Parathyroid adenoma (tissue), 2 donors: ENCODE data around the gene ENDOV.

Source experiments
- H2AFZ ChIP-seq: fragments of 300-600 bp; sonication (generic); one replicate; pipeline ENCODE4 v1.7.0; 2017; ENCODE audit warnings: antibody characterized with exemption, mild to moderate bottlenecking
- H3K27ac ChIP-seq: fragments of 300-600 bp; sonication (generic); one replicate; pipeline ENCODE4 v1.7.0; 2017
- H3K27me3 ChIP-seq: fragments of 300-600 bp; sonication (generic); one replicate; pipeline ENCODE4 v1.7.0; 2017; ENCODE audit warnings: low read length; ENCODE audit not compliant: control insufficient read depth, insufficient read depth
- H3K36me3 ChIP-seq: fragments of 300-600 bp; sonication (generic); one replicate; pipeline ENCODE4 v1.7.0; 2017; ENCODE audit warnings: low read length; ENCODE audit not compliant: control insufficient read depth, insufficient read depth
- H3K4me1 ChIP-seq: fragments of 300-600 bp; sonication (generic); one replicate; pipeline ENCODE4 v1.7.0; 2017; ENCODE audit warnings: control low read depth
- H3K4me2 ChIP-seq: fragments of 300-600 bp; sonication (generic); one replicate; pipeline ENCODE4 v1.7.0; 2017; ENCODE audit warnings: low read length
- H3K4me3 ChIP-seq: fragments of 300-600 bp; sonication (generic); one replicate; pipeline ENCODE4 v1.7.0; 2017; ENCODE audit warnings: low read depth, low read length
- H3K79me2 ChIP-seq: fragments of 300-600 bp; sonication (generic); one replicate; pipeline ENCODE4 v1.7.0; 2017; ENCODE audit warnings: control low read depth
- H3K9ac ChIP-seq: fragments of 300-600 bp; sonication (generic); one replicate; pipeline ENCODE4 v1.7.0; 2017; ENCODE audit warnings: mild to moderate bottlenecking
- H3K9me3 ChIP-seq: fragments of 300-600 bp; sonication (generic); one replicate; pipeline ENCODE4 v1.7.0; 2017; ENCODE audit warnings: low read length; ENCODE audit not compliant: control insufficient read depth
- TF ChIP-seq, protein P1 (sequence below): fragments of 300-600 bp; sonication (generic); IDR thresholded peaks from one replicate; pipeline ENCODE4 v1.7.0; 2017; ENCODE audit warnings: antibody characterized with exemption, mild to moderate bottlenecking
- donor health status: primary hyperparathyroidism.

ENDOV gene

DNA sequence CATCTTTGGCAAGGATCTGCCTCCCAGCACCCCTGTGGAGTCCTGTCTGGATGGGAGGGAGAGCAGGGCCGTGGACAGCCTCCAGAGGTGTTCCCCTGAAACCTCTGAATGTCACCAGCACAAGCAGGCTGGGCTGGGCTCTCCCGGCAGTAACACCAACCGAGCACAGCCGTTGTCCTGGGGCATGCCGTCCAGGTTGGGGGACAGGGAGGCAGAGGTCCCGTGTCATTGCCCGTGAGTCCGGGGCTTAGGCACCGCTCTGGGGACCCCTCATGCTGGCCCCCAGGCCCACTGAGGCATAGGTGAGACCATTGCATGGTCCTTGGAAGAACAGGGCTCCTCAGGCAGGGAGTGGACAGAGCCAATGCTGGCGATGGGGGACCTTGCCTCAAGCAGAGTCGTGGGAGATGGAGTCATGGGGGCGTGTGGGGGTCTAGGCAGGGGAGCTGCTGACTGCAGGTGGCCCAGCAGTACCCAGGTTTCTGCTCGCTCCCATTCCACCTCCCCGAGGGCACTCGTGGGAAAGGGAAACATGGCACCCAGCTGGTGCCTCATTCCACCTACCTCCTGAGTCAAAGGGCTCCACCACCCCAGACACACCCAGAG, 17.5 kb downstream of the ENDOV start:
- no peaks in the 10 kb centered on the region for H3K27me3 ChIP-seq
- H2AFZ ChIP-seq = no peak overlapping the region
- TF ChIP-seq, protein P1, sequence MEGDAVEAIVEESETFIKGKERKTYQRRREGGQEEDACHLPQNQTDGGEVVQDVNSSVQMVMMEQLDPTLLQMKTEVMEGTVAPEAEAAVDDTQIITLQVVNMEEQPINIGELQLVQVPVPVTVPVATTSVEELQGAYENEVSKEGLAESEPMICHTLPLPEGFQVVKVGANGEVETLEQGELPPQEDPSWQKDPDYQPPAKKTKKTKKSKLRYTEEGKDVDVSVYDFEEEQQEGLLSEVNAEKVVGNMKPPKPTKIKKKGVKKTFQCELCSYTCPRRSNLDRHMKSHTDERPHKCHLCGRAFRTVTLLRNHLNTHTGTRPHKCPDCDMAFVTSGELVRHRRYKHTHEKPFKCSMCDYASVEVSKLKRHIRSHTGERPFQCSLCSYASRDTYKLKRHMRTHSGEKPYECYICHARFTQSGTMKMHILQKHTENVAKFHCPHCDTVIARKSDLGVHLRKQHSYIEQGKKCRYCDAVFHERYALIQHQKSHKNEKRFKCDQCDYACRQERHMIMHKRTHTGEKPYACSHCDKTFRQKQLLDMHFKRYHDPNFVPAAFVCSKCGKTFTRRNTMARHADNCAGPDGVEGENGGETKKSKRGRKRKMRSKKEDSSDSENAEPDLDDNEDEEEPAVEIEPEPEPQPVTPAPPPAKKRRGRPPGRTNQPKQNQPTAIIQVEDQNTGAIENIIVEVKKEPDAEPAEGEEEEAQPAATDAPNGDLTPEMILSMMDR = no peak
- H3K36me3 ChIP-seq = no peaks in the 10 kb centered on the region
- H3K9me3 ChIP-seq = no peaks in the 10 kb centered on the region
- H3K4me3 ChIP-seq = no peak overlapping the region
- H3K27ac ChIP-seq = no peak overlapping the region
- H3K4me2 ChIP-seq = no peak overlapping the region
- H3K79me2 ChIP-seq = peaks cover 1% of the 10 kb centered on the region
- H3K9ac ChIP-seq = no peak overlapping the region
- H3K4me1 ChIP-seq = no peaks in the 10 kb centered on the region

DNA sequence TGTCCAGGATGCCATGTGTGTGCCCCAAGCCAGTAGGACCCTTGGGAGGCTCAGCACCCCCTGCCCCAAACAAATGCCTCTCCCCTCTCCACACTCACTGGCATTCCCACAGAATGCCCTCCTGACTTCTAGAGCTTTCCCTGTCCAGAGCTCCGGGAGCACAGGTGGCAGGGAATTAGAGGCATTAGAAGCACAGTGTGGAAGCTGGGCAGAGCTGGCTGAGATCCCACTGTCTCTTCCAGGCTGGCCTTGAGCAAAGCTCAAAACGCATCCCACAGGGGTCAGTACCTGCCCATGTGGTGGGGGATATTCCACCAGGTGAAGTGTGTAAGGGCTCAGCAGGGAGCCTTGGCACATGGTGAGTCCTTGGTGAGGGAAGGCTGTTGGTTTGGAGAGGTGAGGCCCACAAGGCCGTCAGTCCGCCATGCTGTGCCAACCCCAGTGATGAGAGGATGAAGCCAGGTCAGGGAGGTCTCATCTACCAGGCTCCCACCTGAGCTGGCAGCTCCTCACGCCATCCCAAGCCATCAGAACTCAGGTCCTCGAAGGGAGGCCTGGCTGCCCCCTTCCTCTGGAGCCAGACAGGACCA, 18.1 kb downstream of the ENDOV start:
- no peaks in the 10 kb centered on the region for H3K9me3 ChIP-seq
- no peaks in the 10 kb centered on the region for H3K27me3 ChIP-seq
- no peaks in the 10 kb centered on the region for H3K36me3 ChIP-seq
- H3K4me1 ChIP-seq = no peaks in the 10 kb centered on the region
- H2AFZ ChIP-seq = no peak overlapping the region
- no peak overlapping the region for H3K9ac ChIP-seq
- no peak overlapping the region for H3K4me2 ChIP-seq
- H3K79me2 ChIP-seq = peaks cover 7% of the 10 kb centered on the region
- no peak overlapping the region for H3K4me3 ChIP-seq
- no peak overlapping the region for H3K27ac ChIP-seq
- TF ChIP-seq, protein P1 = no peak

DNA sequence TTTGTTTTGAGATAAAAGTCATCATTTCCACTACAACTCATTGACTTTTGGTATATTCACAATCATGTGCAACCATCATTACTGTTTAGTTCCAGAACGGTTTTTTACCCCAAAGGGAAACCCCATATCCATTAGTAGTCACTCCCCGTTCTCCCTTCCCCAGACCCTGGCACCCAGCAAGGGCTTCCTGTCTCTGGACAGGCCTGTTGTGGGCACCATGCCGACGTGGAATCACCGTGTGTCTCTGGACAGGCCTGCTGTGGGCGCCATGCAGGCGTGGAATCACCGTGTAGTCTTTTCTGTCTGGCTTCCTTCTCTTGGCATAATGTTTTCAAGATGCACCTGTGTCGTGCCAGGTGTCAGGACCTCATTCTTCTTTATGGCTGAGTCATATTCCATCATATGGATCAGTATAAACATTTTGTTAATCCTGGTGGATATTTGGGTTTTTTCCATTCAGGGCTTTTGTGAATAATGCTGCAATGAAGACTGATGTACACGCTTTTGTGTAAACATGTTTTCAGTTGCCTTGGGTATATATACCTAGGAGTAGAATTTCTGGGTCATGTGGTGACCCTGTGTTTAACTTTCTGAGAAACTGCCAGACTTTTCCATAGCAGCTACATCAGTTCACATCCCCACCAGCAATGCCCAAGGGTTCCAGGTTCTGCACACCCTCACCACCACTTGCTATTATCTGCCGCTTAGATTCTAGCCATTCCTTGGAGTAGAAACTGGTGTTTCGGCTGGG, 19.1 kb downstream of the ENDOV start:
- H3K36me3 ChIP-seq = no peaks in the 10 kb centered on the region
- no peaks in the 10 kb centered on the region for H3K9me3 ChIP-seq
- H3K27me3 ChIP-seq = no peaks in the 10 kb centered on the region
- no peak overlapping the region for H2AFZ ChIP-seq
- no peak overlapping the region for H3K4me2 ChIP-seq
- H3K4me3 ChIP-seq = no peak overlapping the region
- H3K4me1 ChIP-seq = no peaks in the 10 kb centered on the region
- H3K27ac ChIP-seq = no peak overlapping the region
- TF ChIP-seq, protein P1 = no peak
- no peak overlapping the region for H3K9ac ChIP-seq
- H3K79me2 ChIP-seq = peaks cover 7% of the 10 kb centered on the region

DNA sequence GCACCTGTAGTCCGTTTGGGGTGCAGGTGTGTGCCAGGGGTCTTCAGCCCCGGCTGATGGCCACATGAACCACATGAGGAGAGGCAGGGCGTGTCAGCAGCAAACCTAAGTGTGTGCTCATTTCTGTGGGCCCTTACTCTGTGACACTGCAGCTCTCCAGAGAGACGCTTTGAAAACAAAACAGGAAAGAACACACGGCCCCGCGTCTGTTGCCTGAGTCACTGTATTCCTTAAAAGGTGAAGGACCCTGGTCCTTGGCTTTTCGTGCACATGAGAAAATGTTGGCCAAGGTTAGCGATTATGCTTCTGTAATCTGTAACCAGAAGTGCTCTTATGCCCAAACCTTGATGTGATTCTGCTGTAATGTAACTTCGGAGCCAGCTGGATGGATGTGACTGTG, 22.6 kb downstream of the ENDOV start:
- Histone ChIP-seq H3K9me3 (no peaks in the 10 kb centered on the region), H3K4me1 (no peaks in the 10 kb centered on the region), H3K79me2 (peaks cover 12% of the 10 kb centered on the region), H3K27me3 (no peaks in the 10 kb centered on the region), H3K4me3 (no peak overlapping the region), H2AFZ (no peak overlapping the region), H3K9ac (no peak overlapping the region), H3K4me2 (no peak overlapping the region), H3K27ac (no peak overlapping the region), H3K36me3 (no peaks in the 10 kb centered on the region)
- TF ChIP-seq, protein P1 = no peak
